Measurements from ENCODE around the gene RELN. TPM values are rescaled to one million over a fixed set of nuclear protein-coding genes. Genes with fewer than 3 reads are reported as not detected.

The RELN gene
- total RNA-seq, 1 donor from 2014 or later: 5.7 TPM

GRCh38 chr7:103941976-103942375 is 47.5 kb downstream of the RELN start:
- DNase-seq: no peak
- no peaks in the 10 kb centered on the region for H3K4me1 Mint-ChIP-seq (ENCODE audit: low read depth, unreplicated experiment)
- H3K9me3 Mint-ChIP-seq (ENCODE audit: unreplicated experiment): peaks cover 2% of the 10 kb centered on the region
- H3K4me3 Mint-ChIP-seq (ENCODE audit: unreplicated experiment): no peak overlapping the region
- H3K36me3 Mint-ChIP-seq (ENCODE audit: unreplicated experiment): no peaks in the 10 kb centered on the region
- H3K27ac Mint-ChIP-seq (ENCODE audit: unreplicated experiment): no peak overlapping the region
- H3K27me3 Mint-ChIP-seq (ENCODE audit: unreplicated experiment): peaks cover 2% of the 10 kb centered on the region
- no peak for TF ChIP-seq CTCF (IDR thresholded peaks at IDR 0.05; ENCODE audit: partially characterized antibody, unreplicated experiment)

- peaks cover 2% of the 10 kb centered on the region for H3K27me3 Mint-ChIP-seq (ENCODE audit: unreplicated experiment)
- H3K9me3 Mint-ChIP-seq (ENCODE audit: unreplicated experiment): peaks cover 2% of the 10 kb centered on the region
- no peak overlapping the region for H3K27ac Mint-ChIP-seq (ENCODE audit: unreplicated experiment)
- TF ChIP-seq CTCF (IDR thresholded peaks at IDR 0.05; ENCODE audit: partially characterized antibody, unreplicated experiment): no peak
- no peak overlapping the region for H3K4me3 Mint-ChIP-seq (ENCODE audit: unreplicated experiment)
- no peak for DNase-seq
- H3K36me3 Mint-ChIP-seq (ENCODE audit: unreplicated experiment): no peaks in the 10 kb centered on the region
- H3K4me1 Mint-ChIP-seq (ENCODE audit: low read depth, unreplicated experiment): no peaks in the 10 kb centered on the region
Observed at GRCh38 chr7:103940382-103941268, 48.8 kb downstream of the RELN start.

GRCh38 chr7:103937680-103938079 is 51.8 kb downstream of the RELN start:
- Mint-ChIP-seq H3K27me3 (ENCODE audit: unreplicated experiment) (peaks cover 2% of the 10 kb centered on the region), H3K9me3 (ENCODE audit: unreplicated experiment) (peaks cover 2% of the 10 kb centered on the region), H3K27ac (ENCODE audit: unreplicated experiment) (no peak overlapping the region), H3K4me3 (ENCODE audit: unreplicated experiment) (no peak overlapping the region), H3K4me1 (ENCODE audit: low read depth, unreplicated experiment) (no peaks in the 10 kb centered on the region), H3K36me3 (ENCODE audit: unreplicated experiment) (no peaks in the 10 kb centered on the region)
- no peak for DNase-seq
- no peak for TF ChIP-seq CTCF (IDR thresholded peaks at IDR 0.05; ENCODE audit: partially characterized antibody, unreplicated experiment)

GRCh38 chr7:103936558-103936957 is 52.9 kb downstream of the RELN start:
- no peak for DNase-seq
- Mint-ChIP-seq H3K4me3 (ENCODE audit: unreplicated experiment) (no peak overlapping the region), H3K36me3 (ENCODE audit: unreplicated experiment) (no peaks in the 10 kb centered on the region), H3K4me1 (ENCODE audit: low read depth, unreplicated experiment) (no peaks in the 10 kb centered on the region), H3K27ac (ENCODE audit: unreplicated experiment) (no peak overlapping the region), H3K27me3 (ENCODE audit: unreplicated experiment) (peaks cover 2% of the 10 kb centered on the region), H3K9me3 (ENCODE audit: unreplicated experiment) (peaks cover 2% of the 10 kb centered on the region)
- no peak for TF ChIP-seq CTCF (IDR thresholded peaks at IDR 0.05; ENCODE audit: partially characterized antibody, unreplicated experiment)

GRCh38 chr7:103934508-103934907 is 55.0 kb downstream of the RELN start:
- no peaks in the 10 kb centered on the region for H3K27me3 Mint-ChIP-seq (ENCODE audit: unreplicated experiment)
- TF ChIP-seq CTCF (IDR thresholded peaks at IDR 0.05; ENCODE audit: partially characterized antibody, unreplicated experiment): no peak
- no peak for DNase-seq

More at GRCh38 chr7:103934508-103934907, 55.0 kb downstream of the RELN start:
- Mint-ChIP-seq H3K36me3 (ENCODE audit: unreplicated experiment) (no peaks in the 10 kb centered on the region), H3K27ac (ENCODE audit: unreplicated experiment) (no peak overlapping the region), H3K9me3 (ENCODE audit: unreplicated experiment) (no peaks in the 10 kb centered on the region), H3K4me1 (ENCODE audit: low read depth, unreplicated experiment) (no peaks in the 10 kb centered on the region), H3K4me3 (ENCODE audit: unreplicated experiment) (no peak overlapping the region)

Data from glutamatergic neuron (in vitro differentiated cells).